ENCODE data around the gene JMJD1C.

GRCh38 chr10:63324495-63324854 lies 141.3 kb downstream of the JMJD1C start:
- TF ChIP-seq CTCF (IDR thresholded peaks at IDR 0.05) (no peak), POLR2A (IDR thresholded peaks at IDR 0.05) (no peak)
